ENCODE measurements around the gene NUP62.
A peak's percentile ranks its signal among the peaks of the same experiment; 100 is the strongest.

Gene NUP62

DNA sequence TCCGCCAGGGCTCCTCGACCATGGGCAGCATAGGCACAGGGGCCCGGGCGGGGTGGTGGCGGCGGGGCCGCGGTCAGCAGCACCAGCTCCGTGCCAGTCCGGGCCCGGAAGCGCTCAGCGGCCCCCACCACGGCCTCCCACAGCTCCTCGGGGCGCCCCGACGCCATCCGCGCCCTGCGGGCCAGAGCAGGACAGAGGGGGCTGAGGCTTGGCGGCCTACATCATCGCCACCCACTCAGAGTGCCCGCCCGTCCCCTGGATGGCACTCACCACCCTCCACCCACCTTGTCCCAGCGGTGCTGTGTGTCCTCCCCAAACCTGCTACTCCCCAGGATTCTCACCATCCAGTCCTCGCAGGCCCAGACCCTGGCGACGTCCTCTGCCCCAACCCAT lies 56.2 kb downstream of the NUP62 start:
- CTCF ChIA-PET = no interaction called here
- peak in 1 of 3 donors; percentile 37 for DNase-seq
- Histone ChIP-seq H3K4me3 (ENCODE audit: control insufficient read depth in 1 of 7, extremely low read depth in 1 of 7, insufficient read depth in 4 of 7, low read depth in 2 of 7, low read length in 6 of 7) (no peak overlapping the region), H3K27me3 (replicated peaks in 2 of 5; ENCODE audit: control insufficient read depth in 4 of 5, insufficient read depth in 5 of 5, low read length in 4 of 5) (no peaks in the 10 kb centered on the region), H3K9me3 (ENCODE audit: control extremely low read depth in 1 of 5, control insufficient read depth in 4 of 5, insufficient read depth in 2 of 5, low read depth in 1 of 5, low read length in 4 of 5) (no peaks in the 10 kb centered on the region), H3K36me3 (ENCODE audit: control insufficient read depth in 4 of 4, insufficient read depth in 4 of 4, low read length in 3 of 4) (peaks cover 0 to 23% (median 12%) of the 10 kb centered on the region in 4 experiments), H3K4me1 (ENCODE audit: control extremely low read depth in 1 of 4, control insufficient read depth in 4 of 4, insufficient read depth in 4 of 4, low read length in 3 of 4) (peaks cover 3 to 54% (median 42%) of the 10 kb centered on the region in 4 experiments), H3K27ac (ENCODE audit: insufficient read depth in 1 of 2, low read depth in 1 of 2, low read length in 2 of 2, poor library complexity in 1 of 2, severe bottlenecking in 2 of 2) (no peak overlapping the region)
- 97% methylated on average over 14 of the region's 29 CpGs for WGBS (ENCODE audit: insufficient coverage)
- POLR2A ChIA-PET = no interaction called here

DNA sequence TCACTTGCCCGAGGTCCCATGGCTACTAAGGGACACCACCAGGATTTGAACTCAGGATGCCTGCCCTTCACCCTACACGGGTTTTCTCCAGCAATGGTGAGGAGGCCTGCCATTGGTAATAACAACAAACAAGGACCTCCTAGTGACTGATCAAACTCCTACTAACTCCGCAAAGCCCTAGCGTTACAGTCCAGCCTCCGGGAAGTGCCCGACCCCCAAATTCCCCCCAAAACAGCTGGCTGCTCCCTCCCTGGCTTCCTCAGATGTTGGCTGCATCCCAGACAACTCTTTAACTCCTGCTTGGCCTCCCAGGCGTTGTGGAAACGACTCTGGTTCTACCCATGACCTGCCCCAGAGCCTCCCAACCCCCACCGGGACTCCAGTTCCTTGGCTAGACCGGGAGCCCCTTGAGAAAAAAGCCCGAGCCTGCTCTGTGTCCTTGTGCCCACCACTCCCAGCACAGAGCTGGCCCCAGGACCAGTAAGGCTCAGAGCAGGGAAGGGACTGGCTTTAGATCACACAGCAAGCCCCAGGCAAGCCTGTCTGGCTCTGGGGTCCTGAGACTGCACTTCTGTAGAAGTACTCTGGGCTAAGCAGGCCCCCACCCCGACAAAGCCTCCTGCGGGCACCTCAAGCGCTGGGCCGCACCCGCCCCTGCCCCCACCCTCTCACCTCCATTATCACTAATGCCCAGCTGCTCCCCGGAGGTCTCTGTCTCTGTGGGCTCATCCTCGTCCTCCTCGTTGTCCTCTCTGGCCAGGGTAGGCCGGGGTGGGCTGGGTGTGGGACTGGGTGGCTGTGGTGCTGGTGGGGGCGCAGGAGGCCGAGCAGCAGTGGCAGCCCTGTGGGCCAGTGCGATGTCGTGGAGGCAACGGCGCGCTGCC lies 56.8 kb downstream of the NUP62 start:
- WGBS (ENCODE audit: insufficient coverage) = 96% methylated on average over 17 of the region's 27 CpGs
- peaks cover 4 to 58% (median 44%) of the 10 kb centered on the region in 4 experiments for H3K4me1 ChIP-seq (ENCODE audit: control extremely low read depth in 1 of 4, control insufficient read depth in 4 of 4, insufficient read depth in 4 of 4, low read length in 3 of 4)
- H3K9me3 ChIP-seq (ENCODE audit: control extremely low read depth in 1 of 5, control insufficient read depth in 4 of 5, insufficient read depth in 2 of 5, low read depth in 1 of 5, low read length in 4 of 5) = no peaks in the 10 kb centered on the region
- H3K27ac ChIP-seq (ENCODE audit: insufficient read depth in 1 of 2, low read depth in 1 of 2, low read length in 2 of 2, poor library complexity in 1 of 2, severe bottlenecking in 2 of 2) = no peak overlapping the region
- CTCF ChIA-PET = no interaction called here
- DNase-seq = no peak
- POLR2A ChIA-PET = no interaction called here
- H3K27me3 ChIP-seq (replicated peaks in 2 of 5; ENCODE audit: control insufficient read depth in 4 of 5, insufficient read depth in 5 of 5, low read length in 4 of 5) = no peaks in the 10 kb centered on the region
- no peak overlapping the region for H3K4me3 ChIP-seq (ENCODE audit: control insufficient read depth in 1 of 7, extremely low read depth in 1 of 7, insufficient read depth in 4 of 7, low read depth in 2 of 7, low read length in 6 of 7)
- H3K36me3 ChIP-seq (ENCODE audit: control insufficient read depth in 4 of 4, insufficient read depth in 4 of 4, low read length in 3 of 4) = peaks cover 0 to 23% (median 12%) of the 10 kb centered on the region in 4 experiments

DNA sequence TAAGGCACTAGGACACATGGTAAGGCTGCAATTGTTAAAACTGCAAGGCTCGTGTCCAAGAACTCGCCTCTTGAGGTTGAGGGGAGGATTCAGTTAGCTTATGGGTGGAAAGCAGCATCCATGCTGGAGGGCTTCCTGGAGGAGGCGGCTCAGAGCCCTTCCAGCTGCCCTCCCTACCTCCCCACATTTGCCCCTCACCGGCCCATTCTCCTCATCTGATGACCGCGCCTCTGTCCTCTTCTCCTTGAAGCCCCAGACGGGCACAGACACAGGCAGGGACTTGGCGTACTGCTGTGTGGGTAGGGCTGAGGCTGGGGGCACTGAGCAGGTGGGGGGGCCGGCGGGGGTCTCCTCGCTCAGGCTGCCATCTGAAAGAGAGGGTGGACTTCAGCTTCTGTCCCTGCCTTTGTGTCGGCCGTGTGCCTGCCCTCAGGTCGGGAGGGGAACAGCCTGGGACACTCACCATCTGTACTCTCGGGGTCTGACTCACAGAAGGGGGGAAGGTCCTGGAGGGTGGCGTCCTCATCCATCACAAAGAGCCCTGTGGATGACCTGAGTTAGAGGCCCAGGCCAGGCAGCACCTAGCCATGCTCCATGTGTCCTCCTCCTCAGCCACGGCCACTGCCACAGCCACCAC lies 57.8 kb downstream of the NUP62 start:
- no peak overlapping the region for H3K4me3 ChIP-seq (ENCODE audit: control insufficient read depth in 1 of 7, extremely low read depth in 1 of 7, insufficient read depth in 4 of 7, low read depth in 2 of 7, low read length in 6 of 7)
- POLR2A ChIA-PET = no interaction called here
- no peaks in the 10 kb centered on the region for H3K9me3 ChIP-seq (ENCODE audit: control extremely low read depth in 1 of 5, control insufficient read depth in 4 of 5, insufficient read depth in 2 of 5, low read depth in 1 of 5, low read length in 4 of 5)
- no peak overlapping the region for H3K27ac ChIP-seq (ENCODE audit: insufficient read depth in 1 of 2, low read depth in 1 of 2, low read length in 2 of 2, poor library complexity in 1 of 2, severe bottlenecking in 2 of 2)
- no peak for DNase-seq
- H3K27me3 ChIP-seq (replicated peaks in 2 of 5; ENCODE audit: control insufficient read depth in 4 of 5, insufficient read depth in 5 of 5, low read length in 4 of 5) = no peaks in the 10 kb centered on the region
- H3K36me3 ChIP-seq (ENCODE audit: control insufficient read depth in 4 of 4, insufficient read depth in 4 of 4, low read length in 3 of 4) = peaks cover 0 to 23% (median 12%) of the 10 kb centered on the region in 4 experiments
- CTCF ChIA-PET = no interaction called here
- 89% methylated on average over 12 of the region's 17 CpGs for WGBS (ENCODE audit: insufficient coverage)
- H3K4me1 ChIP-seq (ENCODE audit: control extremely low read depth in 1 of 4, control insufficient read depth in 4 of 4, insufficient read depth in 4 of 4, low read length in 3 of 4) = peaks cover 8 to 65% (median 52%) of the 10 kb centered on the region in 4 experiments

DNA sequence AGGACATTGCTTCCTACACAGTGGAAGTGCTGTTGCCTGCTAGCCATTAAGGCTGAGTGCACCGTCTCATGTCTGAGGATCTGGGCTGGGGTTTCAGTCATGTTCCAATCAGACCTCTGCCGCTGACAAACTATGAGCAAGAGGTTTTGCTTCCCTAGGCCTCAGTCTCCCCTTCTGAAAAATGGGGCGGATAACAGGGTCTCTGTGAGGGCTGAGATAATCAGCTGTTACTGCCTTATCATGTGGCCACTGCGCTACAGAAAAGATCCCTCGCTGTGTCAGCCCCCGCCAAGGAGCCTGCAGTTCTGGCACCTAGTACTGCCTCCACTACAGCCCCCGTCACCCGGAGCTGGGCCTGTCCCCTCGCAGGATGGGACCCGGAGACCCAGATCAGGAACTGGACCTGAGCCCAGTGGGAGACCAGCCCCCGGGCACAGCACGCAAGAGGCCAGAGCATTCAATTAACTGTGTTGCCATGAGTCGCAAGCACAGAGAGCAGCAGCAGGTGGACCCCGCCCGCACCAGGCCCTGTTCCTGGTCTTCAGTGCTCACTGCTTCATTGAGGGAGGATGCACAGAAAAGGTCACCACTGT lies 58.9 kb downstream of the NUP62 start:
- peak overlapping the region; percentile 4 to 81 (median 66) for H3K4me3 ChIP-seq (ENCODE audit: control insufficient read depth in 1 of 7, extremely low read depth in 1 of 7, insufficient read depth in 4 of 7, low read depth in 2 of 7, low read length in 6 of 7)
- ChIA-PET POLR2A (interaction anchor here (1.3 kb wide), 1 partner anchor 57 kb away, joined by 3 read pairs; the partner anchor contains the start of gene FUZ), CTCF (no interaction called here)
- H3K9me3 ChIP-seq (ENCODE audit: control extremely low read depth in 1 of 5, control insufficient read depth in 4 of 5, insufficient read depth in 2 of 5, low read depth in 1 of 5, low read length in 4 of 5) = no peaks in the 10 kb centered on the region
- no peak for DNase-seq
- 93% methylated on average over 12 of the region's 15 CpGs for WGBS (ENCODE audit: insufficient coverage)
- H3K4me1 ChIP-seq (ENCODE audit: control extremely low read depth in 1 of 4, control insufficient read depth in 4 of 4, insufficient read depth in 4 of 4, low read length in 3 of 4) = peaks cover 10 to 69% (median 56%) of the 10 kb centered on the region in 4 experiments
- peaks cover 0 to 24% (median 14%) of the 10 kb centered on the region in 4 experiments for H3K36me3 ChIP-seq (ENCODE audit: control insufficient read depth in 4 of 4, insufficient read depth in 4 of 4, low read length in 3 of 4)
- H3K27me3 ChIP-seq (replicated peaks in 2 of 5; ENCODE audit: control insufficient read depth in 4 of 5, insufficient read depth in 5 of 5, low read length in 4 of 5) = no peaks in the 10 kb centered on the region
- H3K27ac ChIP-seq (ENCODE audit: insufficient read depth in 1 of 2, low read depth in 1 of 2, low read length in 2 of 2, poor library complexity in 1 of 2, severe bottlenecking in 2 of 2) = peak overlapping the region; percentile 70 to 91

DNA sequence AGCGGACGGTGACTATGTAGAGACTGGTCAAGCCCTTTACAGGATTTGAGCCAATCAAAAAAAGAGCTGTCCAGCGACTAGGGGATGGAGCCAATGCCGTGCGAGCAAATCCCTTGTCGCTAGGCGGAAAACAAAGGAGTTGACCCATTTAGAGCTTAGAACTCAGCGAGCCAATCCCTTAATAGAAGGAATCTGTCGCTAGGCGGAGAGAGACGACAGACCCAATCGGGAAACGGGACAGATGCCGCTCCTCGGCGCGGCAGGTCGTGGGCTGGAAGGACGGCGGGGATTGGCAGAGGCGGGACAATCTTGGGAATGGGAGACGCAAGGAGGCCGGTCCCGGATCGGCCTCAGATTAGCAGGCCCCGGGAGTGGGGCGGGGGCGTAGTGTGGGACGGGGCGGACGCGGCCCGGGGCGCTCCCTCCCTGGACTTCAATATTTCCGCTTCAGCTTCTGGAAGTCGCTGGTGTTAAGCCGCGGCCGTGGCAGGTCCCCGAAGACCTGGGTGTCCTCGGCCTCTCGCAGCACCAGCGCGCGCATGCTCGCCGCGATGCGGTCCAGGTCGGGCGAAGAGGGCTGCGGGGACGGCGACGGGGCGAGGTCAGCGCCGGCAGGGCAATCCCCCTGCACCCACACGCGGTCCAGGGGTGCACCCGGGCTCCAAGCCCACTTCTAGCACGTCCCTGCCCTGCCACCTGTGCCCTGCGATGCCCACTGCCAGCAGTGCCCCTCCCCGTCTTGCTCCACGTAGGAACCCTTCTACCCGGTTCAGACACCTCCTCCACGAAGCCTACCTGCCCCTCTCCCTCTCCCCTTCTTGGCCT lies 59.6 kb downstream of the NUP62 start:
- POLR2A ChIA-PET = interaction anchor here (0.8 to 1.3 kb wide), 7 partner anchors 7 to 181 kb away, joined by 3 to 7 read pairs (median 3); partner anchors contain the start of genes AKT1S1, FUZ, PTOV1 and TBC1D17
- peaks cover 10 to 65% (median 57%) of the 10 kb centered on the region in 4 experiments for H3K4me1 ChIP-seq (ENCODE audit: control extremely low read depth in 1 of 4, control insufficient read depth in 4 of 4, insufficient read depth in 4 of 4, low read length in 3 of 4)
- CTCF ChIA-PET = interaction anchor here (0.8 to 2.4 kb wide), 4 partner anchors 8 to 74 kb away, joined by 3 to 10 read pairs (median 4); partner anchors contain the start of genes AKT1S1, PTOV1 and TBC1D17

DNA sequence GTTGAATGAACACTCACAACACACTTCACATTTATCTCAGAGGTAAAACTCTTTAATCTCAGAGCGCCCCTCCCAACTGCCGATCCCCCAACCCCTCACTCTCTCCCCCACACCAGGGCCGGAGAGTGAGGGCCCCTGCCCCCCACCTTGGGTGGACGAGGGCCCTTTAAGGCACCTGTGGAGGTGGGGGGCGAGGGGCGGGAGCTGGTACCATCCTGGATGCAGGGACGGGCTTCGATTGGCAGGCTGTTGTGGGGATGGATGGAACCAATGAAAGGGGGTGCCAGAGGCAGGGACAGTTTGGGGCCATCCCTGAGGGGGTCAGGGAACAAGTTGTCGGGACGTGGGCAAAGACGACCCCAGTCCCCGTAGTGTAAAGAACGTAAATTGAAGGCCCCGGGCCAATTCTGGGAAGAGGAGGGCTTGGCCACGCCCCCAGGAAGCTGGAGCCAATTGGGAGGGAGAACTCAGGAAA lies 60.3 kb downstream of the NUP62 start:
- H3K9me3 ChIP-seq (ENCODE audit: control extremely low read depth in 1 of 5, control insufficient read depth in 4 of 5, insufficient read depth in 2 of 5, low read depth in 1 of 5, low read length in 4 of 5) = no peaks in the 10 kb centered on the region
- peak overlapping the region in 6 of 7 experiments; percentile 4 to 81 (median 64) for H3K4me3 ChIP-seq (ENCODE audit: control insufficient read depth in 1 of 7, extremely low read depth in 1 of 7, insufficient read depth in 4 of 7, low read depth in 2 of 7, low read length in 6 of 7)
- no peaks in the 10 kb centered on the region for H3K27me3 ChIP-seq (replicated peaks in 2 of 5; ENCODE audit: control insufficient read depth in 4 of 5, insufficient read depth in 5 of 5, low read length in 4 of 5)
- peak overlapping the region in 1 of 2 experiments; percentile 77 for H3K27ac ChIP-seq (ENCODE audit: insufficient read depth in 1 of 2, low read depth in 1 of 2, low read length in 2 of 2, poor library complexity in 1 of 2, severe bottlenecking in 2 of 2)
- ChIA-PET POLR2A (interaction anchor here (0.8 to 1.3 kb wide), 7 partner anchors 8 to 181 kb away, joined by 3 to 7 read pairs (median 3); partner anchors contain the start of genes AKT1S1, FUZ, PTOV1 and TBC1D17), CTCF (interaction anchor here (0.8 to 2.4 kb wide), 4 partner anchors 8 to 73 kb away, joined by 3 to 10 read pairs (median 4); partner anchors contain the start of genes AKT1S1, PTOV1 and TBC1D17)
- H3K36me3 ChIP-seq (ENCODE audit: control insufficient read depth in 4 of 4, insufficient read depth in 4 of 4, low read length in 3 of 4) = peaks cover 0 to 29% (median 16%) of the 10 kb centered on the region in 4 experiments
- peaks cover 10 to 65% (median 57%) of the 10 kb centered on the region in 4 experiments for H3K4me1 ChIP-seq (ENCODE audit: control extremely low read depth in 1 of 4, control insufficient read depth in 4 of 4, insufficient read depth in 4 of 4, low read length in 3 of 4)
- DNase-seq = no peak
- 0% methylated on average over 9 of the region's 15 CpGs for WGBS (ENCODE audit: insufficient coverage)

More for the DNA sequence above, 59.6 kb downstream of the NUP62 start:
- 1% methylated on average over 59 of the region's 67 CpGs for WGBS (ENCODE audit: insufficient coverage)
- Histone ChIP-seq H3K27me3 (replicated peaks in 2 of 5; ENCODE audit: control insufficient read depth in 4 of 5, insufficient read depth in 5 of 5, low read length in 4 of 5) (no peaks in the 10 kb centered on the region), H3K9me3 (ENCODE audit: control extremely low read depth in 1 of 5, control insufficient read depth in 4 of 5, insufficient read depth in 2 of 5, low read depth in 1 of 5, low read length in 4 of 5) (no peaks in the 10 kb centered on the region), H3K27ac (ENCODE audit: insufficient read depth in 1 of 2, low read depth in 1 of 2, low read length in 2 of 2, poor library complexity in 1 of 2, severe bottlenecking in 2 of 2) (peak overlapping the region; percentile 70 to 91), H3K4me3 (ENCODE audit: control insufficient read depth in 1 of 7, extremely low read depth in 1 of 7, insufficient read depth in 4 of 7, low read depth in 2 of 7, low read length in 6 of 7) (peak overlapping the region; percentile 4 to 81 (median 66)), H3K36me3 (ENCODE audit: control insufficient read depth in 4 of 4, insufficient read depth in 4 of 4, low read length in 3 of 4) (peaks cover 0 to 29% (median 17%) of the 10 kb centered on the region in 4 experiments)
- peak; percentile 99 for DNase-seq
